Measurements from ENCODE around the gene GALNS.
A peak's percentile ranks its signal among the peaks of the same experiment; 100 is the strongest.

DNA sequence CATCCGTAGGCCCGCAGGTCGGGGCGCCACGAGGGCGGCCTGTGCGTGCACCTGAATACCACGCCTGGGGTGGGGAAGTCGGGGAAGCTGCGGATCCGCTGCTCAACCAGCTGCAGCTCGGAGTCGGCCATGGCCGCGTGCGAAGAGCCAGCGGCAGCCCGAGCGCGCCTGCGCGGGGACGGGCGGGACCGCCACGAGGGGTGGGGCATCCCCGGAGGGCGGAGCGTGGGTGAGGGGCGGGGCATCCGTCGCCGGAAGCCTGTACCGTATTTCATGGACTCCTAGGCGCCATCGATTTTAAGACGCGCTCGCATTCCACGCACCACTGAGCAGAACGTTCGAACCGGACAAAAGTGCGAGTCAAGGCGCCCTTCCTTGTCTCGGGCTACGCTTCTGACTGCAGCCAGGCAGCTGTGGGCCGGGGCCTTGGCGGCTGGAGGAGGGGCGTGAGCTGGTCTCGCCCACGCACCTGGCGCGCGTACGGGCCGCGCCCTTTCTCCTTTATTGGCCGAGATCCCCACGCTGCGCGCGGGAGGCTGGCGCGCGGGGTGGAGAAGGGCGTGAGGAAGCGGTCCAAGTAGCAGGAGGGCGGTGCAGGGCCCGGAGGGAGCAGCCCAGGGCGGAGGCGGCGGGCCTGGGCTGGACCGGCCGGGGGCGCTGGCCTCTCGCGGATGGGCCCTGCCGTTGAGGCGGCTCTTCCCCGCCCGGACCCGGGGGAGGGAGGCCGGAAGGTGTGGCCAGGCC, 44.8 kb downstream of the GALNS start, which contains the start of gene APRT:
- TF ChIP-seq, protein P1, sequence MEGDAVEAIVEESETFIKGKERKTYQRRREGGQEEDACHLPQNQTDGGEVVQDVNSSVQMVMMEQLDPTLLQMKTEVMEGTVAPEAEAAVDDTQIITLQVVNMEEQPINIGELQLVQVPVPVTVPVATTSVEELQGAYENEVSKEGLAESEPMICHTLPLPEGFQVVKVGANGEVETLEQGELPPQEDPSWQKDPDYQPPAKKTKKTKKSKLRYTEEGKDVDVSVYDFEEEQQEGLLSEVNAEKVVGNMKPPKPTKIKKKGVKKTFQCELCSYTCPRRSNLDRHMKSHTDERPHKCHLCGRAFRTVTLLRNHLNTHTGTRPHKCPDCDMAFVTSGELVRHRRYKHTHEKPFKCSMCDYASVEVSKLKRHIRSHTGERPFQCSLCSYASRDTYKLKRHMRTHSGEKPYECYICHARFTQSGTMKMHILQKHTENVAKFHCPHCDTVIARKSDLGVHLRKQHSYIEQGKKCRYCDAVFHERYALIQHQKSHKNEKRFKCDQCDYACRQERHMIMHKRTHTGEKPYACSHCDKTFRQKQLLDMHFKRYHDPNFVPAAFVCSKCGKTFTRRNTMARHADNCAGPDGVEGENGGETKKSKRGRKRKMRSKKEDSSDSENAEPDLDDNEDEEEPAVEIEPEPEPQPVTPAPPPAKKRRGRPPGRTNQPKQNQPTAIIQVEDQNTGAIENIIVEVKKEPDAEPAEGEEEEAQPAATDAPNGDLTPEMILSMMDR (conservative IDR thresholded peaks at IDR 0.05; ENCODE audit: low read depth, low read length) = peak; percentile 53
- TF ChIP-seq POLR2A (IDR thresholded peaks at IDR 0.05; ENCODE audit: low read depth, low read length) = peak; percentile 87
- no peak for TF ChIP-seq CEBPB (IDR thresholded peaks at IDR 0.05; ENCODE audit: low read depth, low read length)
- no peak for TF ChIP-seq RFX5 (IDR thresholded peaks at IDR 0.05; ENCODE audit: low read depth, low read length)
- TF ChIP-seq SMC3 (IDR thresholded peaks at IDR 0.05; ENCODE audit: low read depth, low read length) = no peak
- no peak for TF ChIP-seq FOS (IDR thresholded peaks at IDR 0.05; ENCODE audit: low read depth, low read length)
- TF ChIP-seq RCOR1 (IDR thresholded peaks at IDR 0.05; ENCODE audit: insufficient replicate concordance, low read length) = no peak
- TF ChIP-seq BHLHE40 (IDR thresholded peaks at IDR 0.05; ENCODE audit: low read depth, low read length) = 0 out of 2 replicates have a peak, but pooled peaks have one; percentile 31
- TF ChIP-seq USF2 (IDR thresholded peaks at IDR 0.05; ENCODE audit: low read depth, low read length) = peak; percentile 37; the same call in 1 of the 2 replicates

Measured in IMR-90 (cell line).